ENCODE results near the gene CSTF2. TPM values are rescaled to one million over a fixed set of nuclear protein-coding genes. Genes with fewer than 3 reads are reported as not detected.

Gene CSTF2
- total and polyA plus RNA-seq, 10 of the 15 experiments (the other 5 are each of a cell fraction or from before 2014, with no cell fraction given), result 7.7 to 66.6 (median 35.8) TPM

DNA sequence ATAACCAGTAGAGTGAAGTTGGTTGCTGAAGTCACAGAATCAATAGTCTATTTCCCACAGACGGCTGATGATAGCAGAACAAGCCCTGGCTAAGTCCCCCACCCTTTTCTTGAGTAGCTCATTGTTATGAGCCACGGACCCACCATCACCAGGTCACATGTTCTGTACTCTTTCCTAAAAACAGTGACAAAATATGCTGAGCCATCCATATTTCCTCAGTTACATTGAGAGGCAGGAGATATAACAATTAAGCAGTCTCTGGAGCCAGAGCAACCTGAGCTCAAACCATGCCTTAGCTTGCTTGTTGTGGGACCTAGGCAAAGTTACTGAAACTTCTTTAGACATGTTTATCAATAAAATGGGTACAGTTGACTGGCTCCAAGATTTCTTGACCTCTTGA, 2.9 kb upstream of the CSTF2 start:
- no peak for DNase-seq (ENCODE audit: low read depth, low spot score)
- TF ChIP-seq, protein P1, sequence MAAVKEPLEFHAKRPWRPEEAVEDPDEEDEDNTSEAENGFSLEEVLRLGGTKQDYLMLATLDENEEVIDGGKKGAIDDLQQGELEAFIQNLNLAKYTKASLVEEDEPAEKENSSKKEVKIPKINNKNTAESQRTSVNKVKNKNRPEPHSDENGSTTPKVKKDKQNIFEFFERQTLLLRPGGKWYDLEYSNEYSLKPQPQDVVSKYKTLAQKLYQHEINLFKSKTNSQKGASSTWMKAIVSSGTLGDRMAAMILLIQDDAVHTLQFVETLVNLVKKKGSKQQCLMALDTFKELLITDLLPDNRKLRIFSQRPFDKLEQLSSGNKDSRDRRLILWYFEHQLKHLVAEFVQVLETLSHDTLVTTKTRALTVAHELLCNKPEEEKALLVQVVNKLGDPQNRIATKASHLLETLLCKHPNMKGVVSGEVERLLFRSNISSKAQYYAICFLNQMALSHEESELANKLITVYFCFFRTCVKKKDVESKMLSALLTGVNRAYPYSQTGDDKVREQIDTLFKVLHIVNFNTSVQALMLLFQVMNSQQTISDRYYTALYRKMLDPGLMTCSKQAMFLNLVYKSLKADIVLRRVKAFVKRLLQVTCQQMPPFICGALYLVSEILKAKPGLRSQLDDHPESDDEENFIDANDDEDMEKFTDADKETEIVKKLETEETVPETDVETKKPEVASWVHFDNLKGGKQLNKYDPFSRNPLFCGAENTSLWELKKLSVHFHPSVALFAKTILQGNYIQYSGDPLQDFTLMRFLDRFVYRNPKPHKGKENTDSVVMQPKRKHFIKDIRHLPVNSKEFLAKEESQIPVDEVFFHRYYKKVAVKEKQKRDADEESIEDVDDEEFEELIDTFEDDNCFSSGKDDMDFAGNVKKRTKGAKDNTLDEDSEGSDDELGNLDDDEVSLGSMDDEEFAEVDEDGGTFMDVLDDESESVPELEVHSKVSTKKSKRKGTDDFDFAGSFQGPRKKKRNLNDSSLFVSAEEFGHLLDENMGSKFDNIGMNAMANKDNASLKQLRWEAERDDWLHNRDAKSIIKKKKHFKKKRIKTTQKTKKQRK (IDR thresholded peaks at IDR 0.05; ENCODE audit: low read depth, low read length), result no peak
- TF ChIP-seq TBL1XR1 (IDR thresholded peaks at IDR 0.05; ENCODE audit: low read depth, low read length) (no peak), MTA2 (IDR thresholded peaks at IDR 0.05; ENCODE audit: low read depth) (no peak), RAD51 (IDR thresholded peaks at IDR 0.05) (no peak)
- TF ChIP-seq, protein P2, sequence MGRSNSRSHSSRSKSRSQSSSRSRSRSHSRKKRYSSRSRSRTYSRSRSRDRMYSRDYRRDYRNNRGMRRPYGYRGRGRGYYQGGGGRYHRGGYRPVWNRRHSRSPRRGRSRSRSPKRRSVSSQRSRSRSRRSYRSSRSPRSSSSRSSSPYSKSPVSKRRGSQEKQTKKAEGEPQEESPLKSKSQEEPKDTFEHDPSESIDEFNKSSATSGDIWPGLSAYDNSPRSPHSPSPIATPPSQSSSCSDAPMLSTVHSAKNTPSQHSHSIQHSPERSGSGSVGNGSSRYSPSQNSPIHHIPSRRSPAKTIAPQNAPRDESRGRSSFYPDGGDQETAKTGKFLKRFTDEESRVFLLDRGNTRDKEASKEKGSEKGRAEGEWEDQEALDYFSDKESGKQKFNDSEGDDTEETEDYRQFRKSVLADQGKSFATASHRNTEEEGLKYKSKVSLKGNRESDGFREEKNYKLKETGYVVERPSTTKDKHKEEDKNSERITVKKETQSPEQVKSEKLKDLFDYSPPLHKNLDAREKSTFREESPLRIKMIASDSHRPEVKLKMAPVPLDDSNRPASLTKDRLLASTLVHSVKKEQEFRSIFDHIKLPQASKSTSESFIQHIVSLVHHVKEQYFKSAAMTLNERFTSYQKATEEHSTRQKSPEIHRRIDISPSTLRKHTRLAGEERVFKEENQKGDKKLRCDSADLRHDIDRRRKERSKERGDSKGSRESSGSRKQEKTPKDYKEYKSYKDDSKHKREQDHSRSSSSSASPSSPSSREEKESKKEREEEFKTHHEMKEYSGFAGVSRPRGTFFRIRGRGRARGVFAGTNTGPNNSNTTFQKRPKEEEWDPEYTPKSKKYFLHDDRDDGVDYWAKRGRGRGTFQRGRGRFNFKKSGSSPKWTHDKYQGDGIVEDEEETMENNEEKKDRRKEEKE (IDR thresholded peaks at IDR 0.05), result no peak
- TF ChIP-seq, protein P3, sequence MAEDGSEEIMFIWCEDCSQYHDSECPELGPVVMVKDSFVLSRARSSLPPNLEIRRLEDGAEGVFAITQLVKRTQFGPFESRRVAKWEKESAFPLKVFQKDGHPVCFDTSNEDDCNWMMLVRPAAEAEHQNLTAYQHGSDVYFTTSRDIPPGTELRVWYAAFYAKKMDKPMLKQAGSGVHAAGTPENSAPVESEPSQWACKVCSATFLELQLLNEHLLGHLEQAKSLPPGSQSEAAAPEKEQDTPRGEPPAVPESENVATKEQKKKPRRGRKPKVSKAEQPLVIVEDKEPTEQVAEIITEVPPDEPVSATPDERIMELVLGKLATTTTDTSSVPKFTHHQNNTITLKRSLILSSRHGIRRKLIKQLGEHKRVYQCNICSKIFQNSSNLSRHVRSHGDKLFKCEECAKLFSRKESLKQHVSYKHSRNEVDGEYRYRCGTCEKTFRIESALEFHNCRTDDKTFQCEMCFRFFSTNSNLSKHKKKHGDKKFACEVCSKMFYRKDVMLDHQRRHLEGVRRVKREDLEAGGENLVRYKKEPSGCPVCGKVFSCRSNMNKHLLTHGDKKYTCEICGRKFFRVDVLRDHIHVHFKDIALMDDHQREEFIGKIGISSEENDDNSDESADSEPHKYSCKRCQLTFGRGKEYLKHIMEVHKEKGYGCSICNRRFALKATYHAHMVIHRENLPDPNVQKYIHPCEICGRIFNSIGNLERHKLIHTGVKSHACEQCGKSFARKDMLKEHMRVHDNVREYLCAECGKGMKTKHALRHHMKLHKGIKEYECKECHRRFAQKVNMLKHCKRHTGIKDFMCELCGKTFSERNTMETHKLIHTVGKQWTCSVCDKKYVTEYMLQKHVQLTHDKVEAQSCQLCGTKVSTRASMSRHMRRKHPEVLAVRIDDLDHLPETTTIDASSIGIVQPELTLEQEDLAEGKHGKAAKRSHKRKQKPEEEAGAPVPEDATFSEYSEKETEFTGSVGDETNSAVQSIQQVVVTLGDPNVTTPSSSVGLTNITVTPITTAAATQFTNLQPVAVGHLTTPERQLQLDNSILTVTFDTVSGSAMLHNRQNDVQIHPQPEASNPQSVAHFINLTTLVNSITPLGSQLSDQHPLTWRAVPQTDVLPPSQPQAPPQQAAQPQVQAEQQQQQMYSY (CRISPR knock-in tag; IDR thresholded peaks at IDR 0.05), result no peak
- Histone ChIP-seq H3K36me3 (ENCODE audit: control insufficient read depth in 2 of 2, insufficient read depth in 2 of 2, low read length in 1 of 2) (no peaks in the 10 kb centered on the region), H3K27me3 (replicated peaks in 1 of 2; ENCODE audit: control insufficient read depth in 2 of 2, insufficient read depth in 2 of 2, low read length in 1 of 2) (no peaks in the 10 kb centered on the region; a peak in 2 of 4 replicates), H3K4me1 (ENCODE audit: control insufficient read depth, insufficient read depth, low read length) (no peaks in the 10 kb centered on the region), H2AFZ (ENCODE audit: control insufficient read depth, low read depth, low read length) (no peak overlapping the region), H3K79me2 (ENCODE audit: control insufficient read depth, insufficient read depth, low read length) (peaks cover 10% of the 10 kb centered on the region), H4K20me1 (ENCODE audit: control insufficient read depth, insufficient read depth) (no peaks in the 10 kb centered on the region), H3K27ac (ENCODE audit: control insufficient read depth, insufficient read depth) (no peak overlapping the region), H3K9ac (ENCODE audit: control insufficient read depth, insufficient read depth, low read length) (no peak overlapping the region), H3K4me3 (no peak overlapping the region), H3K4me2 (ENCODE audit: control insufficient read depth, insufficient read depth) (no peak overlapping the region), H3K9me3 (replicated peaks; ENCODE audit: control insufficient read depth, insufficient read depth, low read length) (no peaks in the 10 kb centered on the region; the same call in 2 of the 3 replicates)
- in situ Hi-C loops (cut with MboI) (no loop called here), intact Hi-C loops (cut with micrococcal nuclease; ENCODE audit: unreplicated experiment) (no loop called here)
- FAIRE-seq, result no peak
- ChIA-PET RAD21 (ENCODE audit: unreplicated experiment) (no interaction called here), POLR2A (interaction anchor here (0.5 kb wide), 1 partner anchor 249 kb away, joined by 3 read pairs; no protein-coding TSS in a partner anchor), CTCF (no interaction called here), SMC1A (ENCODE audit: uncharacterized antibody, unreplicated experiment) (no interaction called here)
- WGBS (ENCODE audit: insufficient coverage, insufficient replicate concordance, low lambda C conversion rate, missing lambda C conversion rate), result 15% methylated on average over 2 of the region's 2 CpGs
- no peak for ATAC-seq
- no TSS peak for BruUV-seq (replicated peaks)
